ENCODE data around the gene GALNT11.

Gene GALNT11

DNA sequence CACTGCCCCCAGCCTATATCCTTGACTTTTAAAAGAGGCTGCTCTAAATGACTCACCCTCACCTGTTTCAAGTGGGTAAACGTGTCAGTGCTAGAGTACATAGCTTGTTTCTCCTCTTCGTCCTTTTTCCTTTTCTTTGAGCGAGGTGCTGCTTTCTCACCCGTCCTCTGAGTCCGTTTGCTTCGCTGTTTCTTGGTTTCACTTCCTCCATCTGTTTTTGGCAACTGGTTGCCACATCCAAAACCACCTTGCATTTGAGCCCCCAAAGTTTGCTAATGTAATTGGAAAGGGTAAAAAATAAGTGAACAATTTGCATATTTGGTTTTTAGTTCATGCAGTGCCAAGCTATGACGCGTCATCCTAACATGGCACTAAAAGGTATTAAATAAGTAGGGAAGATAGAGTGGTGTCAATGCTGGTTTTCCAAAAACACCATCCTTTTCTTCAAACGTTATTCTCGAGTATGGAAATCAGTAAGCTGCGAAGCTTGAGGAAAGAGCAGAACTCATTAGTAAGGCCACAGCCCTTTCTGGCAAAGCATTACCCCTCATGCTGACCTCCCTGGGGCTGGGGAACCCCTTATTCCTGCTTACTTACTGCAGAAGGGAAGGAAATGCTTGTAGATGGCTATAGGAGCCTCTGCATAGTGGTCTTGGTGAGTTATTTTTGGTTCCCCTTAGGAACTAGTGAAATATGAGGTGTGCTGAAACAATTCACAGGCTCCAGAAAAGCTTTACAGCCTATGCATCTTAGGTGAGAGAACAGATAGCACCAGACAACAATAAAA lies 133.5 kb downstream of the GALNT11 start:
- H3K36me3 Mint-ChIP-seq (ENCODE audit: low read depth) = peaks cover 65% of the 10 kb centered on the region
- peaks cover 16% of the 10 kb centered on the region for H3K4me1 Mint-ChIP-seq (ENCODE audit: low read depth)
- no peaks in the 10 kb centered on the region for H3K27me3 Mint-ChIP-seq
- H3K4me3 Mint-ChIP-seq = peak overlapping the region; percentile 28
- no peaks in the 10 kb centered on the region for H3K9me3 Mint-ChIP-seq
- H3K27ac Mint-ChIP-seq = peak overlapping the region; percentile 77

DNA sequence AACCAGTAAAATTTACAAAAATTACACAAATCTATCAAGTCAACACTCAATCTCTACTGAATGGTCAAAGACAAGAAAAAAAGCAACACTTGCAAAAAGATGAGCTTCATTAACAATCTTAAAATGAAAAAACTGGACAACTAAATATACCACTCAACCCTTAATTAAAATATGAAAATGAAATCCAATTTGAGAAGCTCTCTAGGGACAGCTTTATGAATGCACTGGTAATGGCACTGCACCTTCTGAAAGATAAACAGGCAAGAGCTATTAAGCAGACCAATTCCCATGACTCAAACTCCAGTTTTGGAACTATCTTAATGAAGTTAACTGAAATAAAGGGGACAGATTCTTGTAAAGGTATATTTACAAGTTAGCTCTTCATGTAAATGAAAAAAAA lies 135.7 kb downstream of the GALNT11 start:
- H3K9me3 Mint-ChIP-seq = no peaks in the 10 kb centered on the region
- no peak overlapping the region for H3K4me3 Mint-ChIP-seq
- H3K36me3 Mint-ChIP-seq (ENCODE audit: low read depth) = peaks cover 65% of the 10 kb centered on the region
- H3K27me3 Mint-ChIP-seq = no peaks in the 10 kb centered on the region
- peaks cover 16% of the 10 kb centered on the region for H3K4me1 Mint-ChIP-seq (ENCODE audit: low read depth)
- no peak overlapping the region for H3K27ac Mint-ChIP-seq

DNA sequence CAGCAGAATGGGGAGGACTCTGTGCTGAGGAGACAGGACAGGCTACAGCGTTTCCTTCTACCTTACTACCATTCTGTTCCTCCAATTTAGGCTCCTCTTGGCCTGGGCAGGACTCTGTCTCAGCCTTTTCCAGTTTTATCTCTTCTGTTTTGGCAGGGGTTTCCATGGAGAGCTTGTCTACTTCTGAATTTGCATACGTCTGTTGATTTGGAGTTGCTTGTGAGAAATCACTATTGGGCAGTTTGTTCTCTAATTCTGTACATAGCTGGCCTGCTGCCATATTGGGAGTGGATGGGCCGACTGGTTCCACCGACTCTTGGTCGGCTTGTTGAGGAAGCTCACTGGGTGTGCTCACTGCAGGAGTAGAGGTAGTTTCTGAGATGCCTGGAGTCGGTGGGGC lies 136.8 kb downstream of the GALNT11 start:
- Mint-ChIP-seq H3K9me3 (no peaks in the 10 kb centered on the region), H3K4me1 (ENCODE audit: low read depth) (peaks cover 16% of the 10 kb centered on the region), H3K27me3 (no peaks in the 10 kb centered on the region), H3K36me3 (ENCODE audit: low read depth) (peaks cover 66% of the 10 kb centered on the region), H3K27ac (no peak overlapping the region), H3K4me3 (no peak overlapping the region)

Data from stimulated activated naive CD8-positive, alpha-beta T cell treated with anti-CD3 and anti-CD28 coated beads, Interleukin-15, Interleukin-2, amounts not matched to agents 100 ng/mL and 50 ng/mL, for 24 hours (primary cell).